Measurements from ENCODE around the gene MPPED2. TPM values are rescaled to one million over a fixed set of nuclear protein-coding genes. Genes with fewer than 3 reads are reported as not detected.
A peak's percentile ranks its signal among the peaks of the same experiment; 100 is the strongest.

MPPED2 gene
- total and polyA plus RNA-seq, 2 donors from 2014 or later: 10.8 to 12.9 TPM

- H3K36me3 ChIP-seq (ENCODE audit: control insufficient read depth in 2 of 3, insufficient read depth in 3 of 3, low read length in 3 of 3): no peaks in the 10 kb centered on the region
- no peaks in the 10 kb centered on the region for H3K27me3 ChIP-seq (ENCODE audit: control insufficient read depth, insufficient read depth, low read length)
- no peaks in the 10 kb centered on the region for H3K9me3 ChIP-seq (ENCODE audit: control insufficient read depth in 2 of 3, insufficient read depth in 1 of 3, low read length in 3 of 3)
- no peak overlapping the region for H3K27ac ChIP-seq (ENCODE audit: low read depth in 2 of 2, low read length in 2 of 2)
- peak in 1 of 5 donors; percentile 57 for DNase-seq
- no peak for FAIRE-seq
- intact Hi-C loops (cut with DNase I): no loop called here
- TF ChIP-seq CTCF (IDR thresholded peaks at IDR 0.05; ENCODE audit: borderline replicate concordance, extremely low read depth, insufficient read depth): no peak
- H3K9ac ChIP-seq (ENCODE audit: low read length in 3 of 3): no peak overlapping the region
- peaks cover 0 to 4% (median 3%) of the 10 kb centered on the region in 3 donors for H3K4me1 ChIP-seq (ENCODE audit: control insufficient read depth in 2 of 3, insufficient read depth in 2 of 3, low read depth in 1 of 3, low read length in 3 of 3)
- H3K4me3 ChIP-seq (ENCODE audit: low read length in 3 of 3): no peak overlapping the region
Observed at GRCh38 chr11:30478923-30479322, 107.2 kb downstream of the MPPED2 start.

DNA sequence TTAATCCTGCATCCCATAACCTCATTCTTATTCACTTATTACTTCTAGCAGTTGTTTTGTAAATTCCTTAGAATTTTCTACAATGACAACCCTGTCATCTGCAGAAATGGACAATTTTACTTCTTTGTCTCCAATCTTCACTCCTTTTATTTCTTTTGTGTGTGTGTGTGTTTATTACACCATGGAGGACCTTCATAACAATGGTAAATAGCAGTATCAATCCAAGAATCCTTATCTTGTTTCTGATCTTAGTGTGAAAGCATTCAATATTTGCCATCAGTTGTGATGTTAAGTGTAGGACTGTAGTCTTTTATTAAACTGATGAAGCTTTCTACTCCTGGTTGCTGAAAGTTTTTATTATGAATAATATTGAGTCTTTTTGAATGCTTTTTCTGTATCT is 109.1 kb downstream of the MPPED2 start:
- TF ChIP-seq CTCF (IDR thresholded peaks at IDR 0.05; ENCODE audit: borderline replicate concordance, extremely low read depth, insufficient read depth): no peak
- Histone ChIP-seq H3K27me3 (ENCODE audit: control insufficient read depth, insufficient read depth, low read length) (no peaks in the 10 kb centered on the region), H3K36me3 (ENCODE audit: control insufficient read depth in 2 of 3, insufficient read depth in 3 of 3, low read length in 3 of 3) (no peaks in the 10 kb centered on the region), H3K9ac (ENCODE audit: low read length in 3 of 3) (no peak overlapping the region), H3K27ac (ENCODE audit: low read depth in 2 of 2, low read length in 2 of 2) (no peak overlapping the region), H3K4me1 (ENCODE audit: control insufficient read depth in 2 of 3, insufficient read depth in 2 of 3, low read depth in 1 of 3, low read length in 3 of 3) (peaks cover 0 to 4% (median 3%) of the 10 kb centered on the region in 3 donors), H3K9me3 (ENCODE audit: control insufficient read depth in 2 of 3, insufficient read depth in 1 of 3, low read length in 3 of 3) (no peaks in the 10 kb centered on the region), H3K4me3 (ENCODE audit: low read length in 3 of 3) (no peak overlapping the region)
- intact Hi-C loops (cut with DNase I): no loop called here
- FAIRE-seq: no peak
- DNase-seq: no peak

DNA sequence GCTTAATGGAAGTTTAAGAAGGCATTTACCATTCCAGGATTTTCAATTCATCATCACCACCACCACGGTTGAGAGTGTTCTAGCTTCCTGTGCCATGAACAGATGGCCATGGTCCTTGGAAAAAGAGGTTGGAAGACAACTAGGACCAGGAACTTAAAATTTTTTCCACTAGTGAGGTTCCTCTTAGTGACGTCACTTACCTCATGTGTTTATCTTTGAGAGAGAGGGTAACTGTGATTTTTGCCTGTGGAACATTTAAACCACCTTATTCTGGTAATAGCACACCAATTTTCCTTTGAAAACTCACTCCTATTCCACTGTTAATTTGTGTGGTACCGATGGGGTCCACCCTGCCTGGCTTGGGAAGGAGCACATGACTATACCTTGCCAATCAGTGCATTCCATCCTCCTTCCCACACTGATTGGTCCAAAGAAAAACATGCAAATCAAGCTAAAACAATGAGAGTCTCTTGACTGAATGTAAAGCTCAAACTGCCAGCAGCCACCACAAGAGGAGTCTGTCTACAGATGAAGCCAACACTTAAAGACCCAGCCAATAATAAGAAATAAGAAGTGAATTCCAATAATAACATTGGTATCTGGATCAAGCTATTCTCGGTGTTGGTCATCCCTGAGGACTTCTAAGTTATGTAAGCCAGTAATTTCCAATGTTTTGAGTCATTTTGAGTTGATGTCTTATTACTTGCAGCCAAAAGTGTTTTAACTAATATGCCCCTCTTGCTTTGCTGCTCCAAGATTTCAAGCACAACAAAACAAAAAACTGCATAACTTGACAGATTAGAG is 111.8 kb downstream of the MPPED2 start:
- FAIRE-seq: no peak
- TF ChIP-seq CTCF (IDR thresholded peaks at IDR 0.05; ENCODE audit: borderline replicate concordance, extremely low read depth, insufficient read depth): no peak
- intact Hi-C loops (cut with DNase I): no loop called here

More for the DNA sequence above, 111.8 kb downstream of the MPPED2 start:
- Histone ChIP-seq H3K4me3 (ENCODE audit: low read length in 3 of 3) (no peak overlapping the region), H3K27me3 (ENCODE audit: control insufficient read depth, insufficient read depth, low read length) (no peaks in the 10 kb centered on the region), H3K9ac (ENCODE audit: low read length in 3 of 3) (no peak overlapping the region), H3K36me3 (ENCODE audit: control insufficient read depth in 2 of 3, insufficient read depth in 3 of 3, low read length in 3 of 3) (no peaks in the 10 kb centered on the region), H3K4me1 (ENCODE audit: control insufficient read depth in 2 of 3, insufficient read depth in 2 of 3, low read depth in 1 of 3, low read length in 3 of 3) (no peaks in the 10 kb centered on the region), H3K27ac (ENCODE audit: low read depth in 2 of 2, low read length in 2 of 2) (no peak overlapping the region), H3K9me3 (ENCODE audit: control insufficient read depth in 2 of 3, insufficient read depth in 1 of 3, low read length in 3 of 3) (no peaks in the 10 kb centered on the region)
- no peak for DNase-seq
